GM18861 (cell line): ENCODE data around the gene MTMR1.

Experiments
- ATAC-seq: cut with Tn5 transposase; IDR thresholded peaks from one replicate; pipeline ENCODE4 v1.9.1; 2021; ENCODE audit not compliant: unreplicated experiment

Gene MTMR1

DNA sequence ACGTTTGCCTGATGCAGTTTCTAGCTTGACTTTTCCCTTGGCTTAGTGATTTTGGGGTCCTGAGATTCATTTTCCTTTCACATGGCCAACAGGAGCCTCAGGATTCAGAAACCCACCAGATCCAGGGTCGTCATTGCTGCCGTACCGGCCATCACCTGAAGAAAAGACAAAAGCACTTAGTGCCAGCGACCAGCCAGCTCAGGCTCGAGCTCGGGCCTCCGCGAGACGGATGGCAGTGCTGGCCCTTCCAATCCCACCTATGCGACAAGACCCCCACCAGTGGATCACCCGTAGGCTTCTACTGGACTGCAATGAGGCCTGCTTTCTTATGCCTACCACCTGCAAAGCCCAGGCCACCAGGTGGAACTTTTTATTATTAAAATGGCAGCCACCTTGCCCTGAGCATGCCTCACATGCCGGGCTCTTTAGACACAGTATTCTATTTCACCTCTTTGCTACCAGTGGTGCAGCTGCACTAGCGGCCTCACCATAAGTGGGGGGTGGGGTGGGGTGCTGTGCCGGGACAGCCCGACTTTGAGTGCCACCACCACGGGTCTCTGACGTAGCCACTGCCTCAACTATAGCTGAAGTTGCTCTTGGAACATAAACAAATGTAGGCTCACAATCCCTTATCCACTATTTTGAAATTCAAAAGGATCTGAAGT lies 84.3 kb downstream of the MTMR1 start:
- no peak for ATAC-seq

DNA sequence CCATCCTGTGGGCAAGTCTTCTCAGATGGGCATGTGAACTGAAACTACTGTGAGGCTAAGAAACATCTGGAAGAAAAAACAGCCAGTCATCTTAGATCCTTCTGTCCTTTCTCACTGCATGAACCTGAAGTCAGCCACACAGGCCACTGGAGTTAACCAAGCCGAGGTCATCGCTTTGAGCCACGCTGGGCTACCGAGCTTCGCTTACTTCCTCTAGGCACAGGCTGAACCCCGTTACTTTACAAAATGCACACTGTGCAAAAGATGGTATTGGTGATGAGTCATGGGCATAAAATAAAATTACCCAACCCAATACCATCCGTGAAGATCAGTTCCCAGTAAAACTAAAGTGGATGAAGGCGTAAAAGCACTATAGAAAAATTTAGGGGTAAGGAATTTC lies 86.2 kb downstream of the MTMR1 start:
- ATAC-seq, result no peak

DNA sequence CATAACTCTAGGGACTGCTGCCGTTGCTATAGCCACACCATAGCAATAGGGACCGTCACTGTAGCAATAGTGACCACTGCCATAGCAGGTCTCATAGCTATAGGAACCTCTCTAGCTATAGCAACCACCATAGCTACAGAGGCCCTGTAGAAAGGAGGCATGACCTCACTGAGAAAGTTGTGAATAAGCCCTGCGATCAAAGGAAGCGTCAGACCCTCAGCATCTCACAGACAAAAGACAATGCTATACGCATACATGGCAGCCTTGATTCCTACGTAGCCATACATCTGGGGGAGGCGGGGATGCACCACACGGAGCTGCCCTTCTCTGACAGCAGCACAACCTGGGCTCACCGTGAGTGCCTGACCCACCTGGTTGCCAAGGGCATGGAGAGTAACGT lies 88.5 kb downstream of the MTMR1 start:
- ATAC-seq, result no peak

DNA sequence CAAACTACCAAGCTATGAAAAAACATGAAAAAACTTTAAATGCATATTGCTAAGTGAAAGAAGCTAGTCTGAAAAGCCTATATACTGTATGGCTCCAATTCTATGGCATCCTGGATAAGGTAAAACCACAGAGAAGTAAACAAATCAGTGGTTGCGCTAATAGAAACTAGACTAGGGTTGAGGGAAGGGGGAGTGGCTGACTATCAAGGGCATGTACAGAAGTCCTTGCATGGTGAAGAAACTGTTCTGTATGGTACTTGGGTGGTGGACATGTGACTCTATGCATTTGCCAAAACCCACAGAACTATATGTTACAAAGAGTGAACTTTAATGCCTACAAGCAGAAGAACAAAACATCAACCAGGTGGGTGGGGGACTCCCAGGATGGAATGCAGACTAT lies 96.8 kb downstream of the MTMR1 start:
- ATAC-seq, result no peak

DNA sequence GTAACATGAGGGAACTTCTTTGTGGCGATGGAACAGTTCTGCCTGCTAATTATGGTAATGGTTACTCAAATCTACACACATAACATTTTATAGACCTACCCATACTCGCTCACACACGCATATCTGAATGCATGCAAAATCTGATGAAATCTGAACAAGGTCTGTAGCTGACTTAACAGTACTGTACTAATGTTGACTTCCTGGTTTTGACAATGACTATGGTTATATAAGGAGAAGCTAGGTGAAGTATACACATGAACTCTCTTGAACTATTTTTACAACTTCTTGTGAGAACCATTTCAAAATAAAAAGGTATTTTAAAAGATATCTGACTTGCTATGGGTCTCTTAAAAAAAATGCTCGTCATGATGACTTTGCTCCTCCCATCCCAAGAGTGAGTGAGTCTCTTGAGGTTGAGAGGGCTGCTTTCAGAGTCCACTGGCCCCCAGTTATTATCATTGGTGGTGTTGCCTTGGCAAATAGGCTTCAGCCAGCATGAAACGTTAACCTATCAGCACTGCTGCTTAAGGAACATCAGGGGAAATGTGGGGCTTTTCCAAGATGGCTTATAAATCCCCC lies 99.8 kb downstream of the MTMR1 start:
- ATAC-seq, result no peak

DNA sequence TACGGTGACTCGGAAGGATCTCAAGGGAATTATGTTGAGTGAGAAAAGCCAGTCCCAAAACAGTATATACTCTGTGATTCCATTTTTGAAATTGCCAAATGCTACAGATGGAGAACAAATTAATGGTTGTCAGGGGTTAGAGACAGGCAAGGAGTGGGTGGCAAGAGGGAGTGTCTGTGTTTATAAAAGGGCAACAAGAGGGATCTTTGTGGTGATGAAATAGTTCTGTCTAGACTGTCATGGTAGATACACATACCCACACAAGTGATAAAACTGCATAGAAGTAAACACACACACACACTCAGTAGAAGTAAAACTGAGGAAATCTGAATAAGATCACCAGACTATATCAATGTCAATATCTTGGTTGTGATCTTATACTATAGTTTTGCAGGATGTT lies 112.5 kb downstream of the MTMR1 start:
- no peak for ATAC-seq

DNA sequence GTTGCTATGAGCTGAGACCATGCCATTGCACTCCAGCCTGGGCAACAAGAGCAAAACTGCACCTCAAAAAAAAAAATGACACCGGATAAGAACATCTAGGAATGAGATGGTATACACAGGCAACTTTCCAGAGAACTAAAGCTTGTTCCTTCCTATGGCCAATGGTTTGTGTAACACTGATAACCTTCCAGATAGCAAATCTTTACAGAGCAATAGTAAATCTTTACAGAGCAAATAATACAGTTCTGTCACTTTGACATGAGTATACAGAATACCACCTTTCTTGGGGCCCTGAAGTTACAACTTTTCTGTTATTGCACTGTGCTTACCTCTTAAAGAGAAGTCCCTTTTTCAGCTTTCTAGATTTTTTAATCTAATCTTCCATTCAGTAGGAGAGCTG lies 113.6 kb downstream of the MTMR1 start:
- no peak for ATAC-seq

DNA sequence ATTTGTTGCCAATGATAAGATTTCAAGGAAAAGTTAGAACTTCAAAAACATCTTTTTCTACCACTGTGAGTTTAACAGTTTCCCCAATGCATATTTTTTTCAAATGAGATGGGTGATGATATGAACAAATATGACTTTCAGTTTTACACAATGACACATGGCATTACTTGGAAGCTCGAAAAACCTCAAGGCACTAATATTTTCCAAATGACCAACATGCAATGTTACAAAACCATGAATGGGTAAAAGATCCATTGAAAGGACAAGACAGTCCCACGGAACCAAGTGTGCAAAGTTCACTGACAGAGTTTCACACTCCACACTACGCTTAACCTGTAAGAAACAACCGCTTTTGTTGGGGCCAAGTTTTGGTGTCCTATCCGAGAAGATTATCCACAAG lies 120.7 kb downstream of the MTMR1 start:
- ATAC-seq, result no peak
